HuH-7.5 (cell line): ENCODE measurements around the gene SNAP25.

Source experiments
- DNase-seq: peaks from one replicate; pipeline ENCODE4 v3.0.0; 2011; ENCODE audit warnings: low spot score

Gene SNAP25

DNA sequence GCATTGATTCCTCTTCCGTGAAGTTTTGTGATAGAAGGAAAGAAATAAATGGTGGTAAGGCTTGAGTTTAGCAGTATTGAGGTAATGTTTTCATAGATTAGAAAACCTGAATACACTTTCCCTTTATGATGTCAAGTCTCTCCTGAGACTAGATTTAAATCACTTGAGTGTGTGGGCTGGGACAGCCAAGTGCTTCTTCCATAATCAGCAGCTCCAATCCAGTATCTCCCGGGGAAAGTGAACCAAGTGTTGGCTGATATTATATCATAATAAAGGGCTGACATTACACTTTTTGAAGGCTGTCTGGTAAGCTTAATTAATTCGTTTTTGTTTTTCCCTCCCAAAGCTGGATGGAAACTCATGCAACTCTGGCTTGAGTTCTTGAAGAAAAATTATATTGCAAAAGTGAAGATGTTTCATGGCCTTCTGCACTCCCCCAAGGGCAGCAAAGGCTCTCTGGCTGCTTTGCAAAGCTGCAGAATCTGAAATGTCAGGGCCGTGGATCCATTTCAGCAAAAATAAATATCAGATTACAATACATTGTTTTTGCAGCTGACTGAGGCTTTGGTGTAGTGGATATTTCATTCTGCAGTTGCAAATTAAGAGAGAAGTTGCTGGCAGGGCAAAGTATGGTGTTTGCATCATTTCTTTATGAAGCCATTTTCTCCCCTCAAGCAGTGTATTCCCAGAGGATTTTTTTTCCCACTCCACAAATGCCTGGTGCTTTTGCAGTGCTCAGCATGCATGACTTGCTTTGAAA lies 114.2 kb downstream of the SNAP25 start:
- no peak for DNase-seq

DNA sequence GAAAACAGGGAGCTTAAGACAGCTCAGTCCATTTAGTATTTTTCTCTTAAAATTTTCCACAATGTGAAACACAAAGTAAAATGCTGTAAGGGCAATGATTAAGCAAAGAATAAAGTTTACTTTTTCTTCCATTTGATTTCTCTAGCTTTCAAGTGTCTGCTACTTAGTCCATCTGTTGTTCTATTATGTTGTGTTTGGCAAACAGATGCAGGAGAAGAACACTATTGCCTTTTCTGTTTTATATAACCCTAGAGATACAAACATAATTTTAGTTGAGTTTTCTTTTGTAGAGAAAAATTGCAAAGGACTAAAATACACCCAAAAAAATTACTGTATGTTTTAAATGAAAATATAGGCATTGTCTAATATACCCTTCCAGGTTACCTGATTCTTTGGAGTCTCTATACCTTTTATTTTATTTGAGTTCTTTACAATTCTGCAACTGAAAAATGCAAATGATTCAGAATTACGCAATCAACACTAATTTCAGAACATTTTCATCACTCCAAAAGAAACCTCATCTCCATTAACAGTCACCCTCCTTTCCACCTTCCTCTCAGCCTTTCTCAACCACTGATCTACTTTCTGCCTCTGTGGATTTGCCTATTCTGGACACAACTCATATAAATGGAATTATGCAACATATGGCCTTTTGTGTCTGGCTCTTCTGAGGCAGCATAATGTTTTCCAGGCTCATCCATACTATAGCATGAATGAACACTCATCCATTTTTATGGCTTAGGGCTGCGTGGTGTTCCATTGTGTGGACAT lies 118.5 kb downstream of the SNAP25 start:
- no peak for DNase-seq

DNA sequence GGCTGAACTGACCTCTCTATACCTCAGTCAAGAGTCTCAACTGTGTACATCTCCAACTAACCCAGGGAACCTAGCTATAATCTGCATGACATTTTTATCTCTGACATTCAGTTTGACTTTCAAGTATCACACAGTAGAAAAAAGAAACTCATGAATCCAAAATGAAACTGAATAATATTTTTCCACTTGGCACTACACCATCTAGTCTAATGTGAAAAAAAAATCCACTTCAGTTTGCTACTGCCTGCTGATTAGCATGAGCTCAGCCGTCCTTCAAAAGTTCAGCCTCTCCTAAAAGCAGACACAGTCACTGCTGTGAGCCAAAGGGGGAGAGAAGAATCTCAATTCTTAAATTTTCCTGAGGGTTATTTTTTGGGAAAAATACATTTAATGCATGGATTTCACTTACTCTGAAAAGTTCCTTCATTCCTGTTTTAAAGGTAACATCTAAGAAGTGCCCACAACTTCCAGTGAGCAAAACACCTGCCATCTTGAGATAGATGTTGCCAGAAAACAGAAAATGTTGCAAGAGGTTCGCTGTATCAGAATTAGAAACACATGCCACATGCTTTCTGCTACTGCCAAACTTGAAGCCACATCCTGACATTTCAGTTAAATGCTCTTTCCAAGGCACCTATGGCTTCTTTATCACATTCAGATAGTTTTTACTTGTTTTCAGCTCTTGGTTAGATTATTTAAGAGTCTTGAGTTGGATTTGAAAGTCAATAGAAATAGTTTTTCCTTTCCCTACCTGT lies 120.0 kb downstream of the SNAP25 start:
- no peak for DNase-seq

DNA sequence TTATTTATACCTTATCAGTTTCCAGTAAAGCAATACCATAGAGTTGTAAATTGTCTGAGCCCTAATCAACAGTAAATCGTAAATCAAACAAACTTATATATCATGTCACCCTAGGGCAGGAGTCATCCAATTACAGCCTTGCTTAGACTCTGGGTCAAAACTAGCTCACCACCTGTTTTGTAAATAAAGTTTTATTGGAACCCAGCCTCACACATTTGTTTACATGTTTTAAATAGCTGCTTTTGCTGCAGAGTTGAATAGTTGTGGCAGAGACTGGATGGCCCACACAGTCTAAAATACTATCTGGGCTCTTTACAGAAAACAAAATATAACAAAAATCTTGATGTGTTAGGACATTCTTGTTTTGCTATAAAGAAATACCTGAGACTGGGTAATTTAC lies 121.0 kb downstream of the SNAP25 start:
- DNase-seq = no peak

DNA sequence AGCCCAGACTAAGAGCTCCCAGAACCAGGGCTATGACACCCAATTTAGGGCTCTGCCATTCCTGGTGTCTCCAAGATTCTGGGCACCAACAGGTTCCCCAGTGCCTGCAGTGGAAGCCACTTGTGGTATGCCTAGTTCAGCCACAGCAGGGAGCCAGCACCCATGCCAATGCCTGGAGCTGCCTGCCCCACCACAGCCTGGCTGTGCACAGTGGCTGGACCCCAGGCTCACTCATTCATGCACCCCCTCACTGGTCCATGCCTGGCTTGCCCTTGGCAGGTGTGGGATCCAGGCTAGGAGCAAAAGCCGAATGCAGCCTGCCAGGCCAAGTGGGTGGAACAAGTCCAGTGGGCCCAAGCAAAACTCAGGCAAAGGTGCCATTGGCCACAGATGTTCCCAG lies 123.5 kb downstream of the SNAP25 start:
- no peak for DNase-seq

DNA sequence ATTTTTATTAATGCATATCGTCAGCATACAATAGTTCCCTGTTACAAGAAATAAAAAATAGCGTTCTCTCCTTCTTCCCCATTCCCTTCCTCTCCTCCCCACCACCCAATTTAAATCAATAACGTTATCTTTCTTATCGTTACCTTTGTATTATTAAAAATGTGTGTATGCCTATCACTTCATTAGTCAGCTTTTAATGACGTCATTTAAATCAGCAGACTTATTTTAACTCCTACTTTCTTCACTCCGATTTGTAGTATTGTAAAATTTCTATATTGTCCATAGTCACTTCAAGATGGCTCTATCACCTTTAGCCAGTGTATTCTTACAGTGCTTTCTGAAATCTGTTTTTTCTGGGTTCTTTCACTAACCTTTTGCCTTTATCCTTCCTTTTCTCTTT lies 126.3 kb downstream of the SNAP25 start:
- no peak for DNase-seq

DNA sequence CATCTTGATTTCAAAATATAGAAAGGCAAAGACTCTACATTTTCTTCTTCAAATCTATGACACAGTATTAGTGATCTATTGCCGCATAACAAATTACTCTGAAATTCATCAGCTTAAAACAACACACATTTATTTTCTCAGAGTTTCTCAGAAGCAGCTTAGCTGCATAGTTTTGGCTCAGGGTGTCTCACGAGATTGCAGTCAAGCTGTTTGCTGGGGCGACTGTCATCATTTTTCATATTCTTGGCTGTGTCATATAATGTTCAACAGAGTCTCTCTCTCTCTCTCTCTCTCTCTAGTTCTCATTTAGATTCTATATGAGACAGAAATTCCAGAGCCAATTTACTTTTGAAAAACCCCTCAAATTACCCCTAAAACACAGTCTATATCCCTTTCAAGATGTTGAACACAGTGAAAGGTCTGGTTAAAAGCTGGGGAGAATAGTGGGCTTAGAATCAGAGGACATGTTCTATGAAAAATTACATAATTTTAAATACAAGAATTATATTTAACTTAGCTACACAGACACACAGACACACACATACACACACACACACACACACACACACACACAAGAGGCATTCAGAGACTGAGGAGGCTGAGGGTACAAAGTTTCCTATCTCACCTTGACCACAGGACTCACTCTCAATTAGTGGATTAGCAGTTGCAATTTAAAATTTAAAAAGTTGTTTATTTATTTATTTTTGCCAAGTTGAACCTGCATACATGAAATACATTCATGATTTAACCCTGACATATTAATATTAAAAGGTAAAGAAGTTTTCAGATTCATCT lies 128.7 kb downstream of the SNAP25 start:
- no peak for DNase-seq

DNA sequence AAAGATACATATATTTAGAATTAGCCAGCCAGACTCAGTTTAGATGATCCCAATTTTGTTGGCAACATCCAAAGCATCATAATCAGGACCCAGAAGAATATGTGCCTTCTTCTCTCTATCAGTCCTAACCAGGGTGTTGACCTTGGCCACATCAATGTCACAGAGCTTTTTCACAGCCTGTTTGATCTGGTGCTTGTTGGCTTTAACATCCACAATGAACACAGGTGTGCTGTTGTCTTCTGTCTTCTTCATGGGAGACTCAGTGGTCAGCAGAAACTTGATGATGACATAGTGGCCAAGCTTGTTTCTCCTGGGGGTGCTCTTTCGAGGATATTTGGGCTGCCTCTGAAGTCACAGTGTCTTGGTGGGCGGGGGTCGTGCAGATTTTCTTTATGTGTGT lies 130.5 kb downstream of the SNAP25 start:
- DNase-seq = no peak

DNA sequence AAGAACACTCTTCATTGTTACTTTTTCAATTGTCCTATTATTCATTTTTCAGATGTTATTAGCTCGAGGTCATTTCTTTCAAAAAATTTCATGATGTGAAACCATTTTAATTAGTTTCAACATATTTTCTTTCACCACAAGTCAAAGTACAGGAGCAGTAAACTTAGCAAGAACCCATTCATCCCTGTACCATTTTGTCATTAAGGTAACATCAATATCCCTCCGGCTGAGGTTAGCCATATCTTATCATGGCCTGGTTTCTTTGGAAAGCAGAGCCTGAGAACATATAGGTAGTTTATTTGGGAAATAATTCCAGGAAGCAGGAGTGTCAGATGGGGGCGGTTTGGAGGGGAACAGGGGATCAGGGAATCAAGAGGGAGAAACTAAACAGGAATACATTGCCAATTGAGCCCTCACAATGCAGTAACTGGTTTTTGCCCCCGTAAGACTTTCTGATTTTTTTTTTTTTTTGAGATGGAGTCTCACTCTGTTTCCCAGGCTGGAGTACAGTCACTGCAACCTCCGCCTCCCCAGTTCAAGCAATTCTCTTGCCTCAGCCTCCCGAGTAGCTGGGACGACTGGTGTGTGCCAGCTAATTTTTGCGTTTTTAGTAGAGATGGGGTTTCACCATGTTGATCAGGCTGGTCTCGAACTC lies 131.7 kb downstream of the SNAP25 start:
- no peak for DNase-seq

DNA sequence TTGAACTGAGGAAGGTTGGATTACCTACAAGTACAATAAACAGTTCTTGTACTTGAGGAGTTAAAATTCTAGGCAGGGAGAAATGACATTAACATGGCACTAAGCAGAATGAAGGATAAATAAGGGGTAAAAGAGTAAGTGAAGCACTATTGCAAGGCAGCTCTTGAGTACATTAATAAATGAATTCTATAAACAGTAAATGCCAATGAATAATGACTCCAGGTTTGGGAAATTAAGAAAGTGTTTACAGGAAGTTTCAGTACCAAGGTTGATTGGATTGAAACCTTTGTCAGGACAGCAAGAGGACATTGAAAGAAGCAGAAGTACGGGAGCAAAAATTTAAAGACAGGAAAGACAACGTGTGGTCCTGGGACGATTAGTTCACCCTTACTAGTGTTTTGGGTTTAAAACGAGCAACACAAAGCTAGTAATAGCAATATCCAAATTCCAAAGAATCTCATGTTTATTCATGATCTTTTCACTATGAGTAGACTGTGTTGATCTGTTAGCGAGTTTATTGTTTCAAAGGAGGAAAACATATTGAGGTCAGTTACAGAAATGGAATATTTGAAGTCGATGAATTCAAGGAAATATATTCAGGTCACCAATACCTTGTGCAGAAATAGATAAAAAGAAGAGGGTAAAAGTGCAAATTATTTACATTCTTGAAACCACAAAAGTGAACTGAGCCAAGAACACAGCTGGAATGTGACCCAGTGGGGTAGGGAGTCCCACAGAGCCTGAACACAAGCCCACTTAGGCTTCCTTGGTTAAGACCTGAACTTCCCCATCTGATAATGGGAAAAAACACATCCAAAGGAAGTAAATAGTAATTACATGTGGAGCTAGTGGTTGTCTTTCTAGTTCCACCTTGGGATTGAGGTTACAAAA lies 134.5 kb downstream of the SNAP25 start:
- DNase-seq = no peak

DNA sequence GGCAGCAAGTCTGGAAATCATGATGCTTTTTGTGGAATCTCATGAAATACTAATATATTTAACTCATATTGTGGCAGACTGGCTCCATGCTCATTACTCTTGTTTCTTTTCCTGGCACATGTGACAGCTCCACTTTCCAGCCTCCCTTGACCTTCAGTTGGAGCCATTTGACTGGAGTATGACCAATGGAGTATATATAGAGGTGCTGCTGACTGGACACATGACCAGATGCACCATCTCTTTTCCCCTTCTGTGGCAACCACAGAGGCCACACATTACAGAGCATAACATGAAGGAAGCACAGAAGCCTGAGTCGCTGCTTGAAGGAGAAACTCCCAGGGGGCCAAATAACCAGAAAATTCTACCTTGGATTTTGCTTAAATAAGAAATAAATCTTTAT lies 138.0 kb downstream of the SNAP25 start:
- no peak for DNase-seq
